Stimulated activated naive CD8-positive, alpha-beta T cell treated with anti-CD3 and anti-CD28 coated beads, Interleukin-15, Interleukin-2, amounts not matched to agents 100 U/mL and 50 U/mL, for 24 hours (primary cell): ENCODE data around the gene CX3CL1.
"Not testable (repeated sequence)": the region's sequence is repeated elsewhere in the genome, so short reads cannot be mapped to it uniquely, and the experiment has no call there.

Experiments used
- ATAC-seq: fragments of 150-1000 bp; cut with Tn5 transposase; one replicate; pipeline ENCODE4 v1.10.0; 2021
- DNase-seq: peaks from one replicate; pipeline ENCODE4 v3.0.0; 2021

The CX3CL1 gene

GRCh38 chr16:57382535-57383275 lies 10.4 kb downstream of the CX3CL1 start:
- no peak for ATAC-seq

GRCh38 chr16:57383276-57384247 lies 11.3 kb downstream of the CX3CL1 start:
- DNase-seq (no peak), ATAC-seq (peak; percentile 5)

More at GRCh38 chr16:57382535-57383275, 10.4 kb downstream of the CX3CL1 start:
- DNase-seq = no peak

DNA sequence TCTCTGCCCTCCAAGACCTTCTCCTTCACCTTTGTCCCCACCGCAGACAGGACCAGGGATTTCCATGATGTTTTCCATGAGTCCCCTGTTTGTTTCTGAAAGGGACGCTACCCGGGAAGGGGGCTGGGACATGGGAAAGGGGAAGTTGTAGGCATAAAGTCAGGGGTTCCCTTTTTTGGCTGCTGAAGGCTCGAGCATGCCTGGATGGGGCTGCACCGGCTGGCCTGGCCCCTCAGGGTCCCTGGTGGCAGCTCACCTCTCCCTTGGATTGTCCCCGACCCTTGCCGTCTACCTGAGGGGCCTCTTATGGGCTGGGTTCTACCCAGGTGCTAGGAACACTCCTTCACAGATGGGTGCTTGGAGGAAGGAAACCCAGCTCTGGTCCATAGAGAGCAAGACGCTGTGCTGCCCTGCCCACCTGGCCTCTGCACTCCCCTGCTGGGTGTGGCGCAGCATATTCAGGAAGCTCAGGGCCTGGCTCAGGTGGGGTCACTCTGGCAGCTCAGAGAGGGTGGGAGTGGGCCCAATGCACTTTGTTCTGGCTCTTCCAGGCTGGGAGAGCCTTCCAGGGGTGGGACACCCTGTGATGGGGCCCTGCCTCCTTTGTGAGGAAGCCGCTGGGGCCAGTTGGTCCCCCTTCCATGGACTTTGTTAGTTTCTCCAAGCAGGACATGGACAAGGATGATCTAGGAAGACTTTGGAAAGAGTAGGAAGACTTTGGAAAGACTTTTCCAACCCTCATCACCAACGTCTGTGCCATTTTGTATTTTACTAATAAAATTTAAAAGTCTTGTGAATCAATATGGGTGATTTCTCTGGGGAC lies 12.2 kb downstream of the CX3CL1 start:
- no peak for ATAC-seq
- no peak for DNase-seq

DNA sequence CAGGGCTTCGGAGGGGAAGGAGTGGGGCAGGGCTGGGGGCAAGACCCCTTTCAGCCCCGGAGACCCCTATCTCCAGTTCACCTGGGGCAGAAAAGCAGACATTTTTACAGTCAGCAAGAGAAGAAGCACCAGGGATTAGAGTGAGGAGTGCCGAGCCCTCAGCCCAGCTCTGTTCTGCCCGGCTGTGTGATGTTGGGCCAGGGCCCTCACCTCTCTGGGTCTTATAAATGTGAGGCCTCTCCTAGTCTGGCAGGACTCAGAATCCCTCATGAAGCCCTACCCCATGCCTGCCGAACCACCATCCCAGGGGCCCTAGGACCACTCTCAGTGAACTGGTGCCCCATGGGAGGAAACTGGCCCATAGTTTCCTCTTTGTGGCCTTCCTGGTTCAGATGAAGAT lies 12.8 kb downstream of the CX3CL1 start:
- ATAC-seq = no peak
- no peak for DNase-seq

- ATAC-seq = no peak
- no peak for DNase-seq
These were observed 14.2 kb downstream of the CX3CL1 start for GRCh38 chr16:57386381-57386951.

GRCh38 chr16:57387598-57388354 lies 15.5 kb downstream of the CX3CL1 start:
- DNase-seq (no peak), ATAC-seq (no peak)

DNA sequence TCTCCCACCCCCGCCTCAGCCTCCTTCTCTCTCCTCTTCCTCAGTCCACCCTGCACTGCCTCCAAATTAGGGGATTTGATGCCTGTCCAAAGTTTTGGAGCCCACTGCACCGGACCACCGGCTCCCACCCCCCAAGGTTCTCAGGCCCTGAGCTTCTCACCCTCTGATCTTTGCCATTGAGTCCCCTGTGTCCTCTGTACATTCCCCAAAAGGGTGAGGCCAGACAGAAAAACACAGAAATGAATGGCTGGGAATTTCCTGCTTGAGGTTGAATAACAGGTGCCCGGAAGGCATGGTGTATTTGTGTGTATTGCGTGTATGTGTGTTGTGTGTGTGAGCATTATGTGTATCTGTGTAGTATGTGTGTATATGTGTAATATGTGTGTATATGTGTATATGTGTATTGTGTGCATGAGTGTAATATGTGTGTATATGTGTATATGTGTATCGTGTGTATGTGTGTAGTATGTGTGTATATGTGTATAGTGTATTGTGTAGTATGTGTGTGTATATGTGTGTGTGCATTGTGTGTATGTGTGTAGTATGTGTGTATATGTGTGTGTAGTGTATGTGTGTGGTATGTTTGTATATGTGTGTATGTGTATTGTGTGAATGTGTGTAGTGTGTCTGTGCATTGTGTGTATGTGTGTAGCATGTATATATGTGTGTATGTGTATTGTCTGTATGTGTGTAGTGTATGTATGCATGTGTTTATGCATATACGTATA lies 16.2 kb downstream of the CX3CL1 start:
- DNase-seq = no peak
- ATAC-seq = no peak

DNA sequence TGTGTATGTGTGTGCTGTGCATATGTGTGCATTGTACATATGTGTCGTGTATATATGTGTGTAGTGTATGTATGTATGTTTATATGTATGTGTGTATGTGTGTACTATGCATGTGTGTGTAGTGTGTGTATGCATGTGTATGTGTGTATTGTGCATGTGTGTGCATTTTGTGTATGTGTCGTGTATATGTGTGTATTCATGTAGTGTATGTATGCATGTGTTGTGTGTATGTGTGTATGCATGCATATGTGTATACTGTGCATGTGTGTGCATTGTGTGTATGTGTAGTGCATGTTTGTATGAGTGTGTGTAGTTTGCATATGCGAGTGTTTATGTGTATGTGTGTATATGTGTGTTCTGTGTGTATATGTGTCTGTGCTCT lies 16.8 kb downstream of the CX3CL1 start:
- no peak for ATAC-seq

DNA sequence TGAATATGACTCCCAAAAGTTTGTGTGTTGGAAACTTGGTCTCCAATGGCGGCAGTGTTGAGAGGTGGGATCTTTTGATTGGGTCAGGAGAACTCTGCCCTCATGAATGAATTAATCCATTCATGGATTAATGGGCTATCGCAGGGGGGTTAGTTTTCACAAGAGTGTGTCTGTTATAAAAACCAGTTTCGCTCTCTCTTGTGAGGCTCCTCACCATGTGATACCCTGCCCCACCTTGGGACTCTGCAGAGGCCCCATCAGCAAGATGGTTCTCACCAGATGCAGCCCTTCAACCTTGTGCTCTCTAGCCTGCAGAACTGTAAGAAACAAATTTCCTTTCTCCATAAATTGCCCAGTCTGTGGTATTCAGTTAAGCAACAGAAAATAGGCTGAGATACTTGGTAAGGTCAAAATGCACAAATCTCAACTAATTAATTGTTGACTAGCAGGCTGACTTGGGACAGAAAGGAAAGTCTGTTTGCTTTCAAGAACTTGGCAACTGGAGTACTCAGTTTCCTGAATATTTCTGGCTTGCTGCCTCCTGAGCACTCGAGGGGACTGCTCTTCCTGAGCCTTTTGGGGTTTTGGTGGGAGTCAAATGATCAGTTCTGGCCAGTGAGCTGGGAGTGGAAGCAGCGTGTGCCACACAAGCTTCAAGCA lies 18.5 kb downstream of the CX3CL1 start:
- ATAC-seq (no peak), DNase-seq (no peak)

More for the DNA sequence above, 16.8 kb downstream of the CX3CL1 start:
- no peak for DNase-seq

DNA sequence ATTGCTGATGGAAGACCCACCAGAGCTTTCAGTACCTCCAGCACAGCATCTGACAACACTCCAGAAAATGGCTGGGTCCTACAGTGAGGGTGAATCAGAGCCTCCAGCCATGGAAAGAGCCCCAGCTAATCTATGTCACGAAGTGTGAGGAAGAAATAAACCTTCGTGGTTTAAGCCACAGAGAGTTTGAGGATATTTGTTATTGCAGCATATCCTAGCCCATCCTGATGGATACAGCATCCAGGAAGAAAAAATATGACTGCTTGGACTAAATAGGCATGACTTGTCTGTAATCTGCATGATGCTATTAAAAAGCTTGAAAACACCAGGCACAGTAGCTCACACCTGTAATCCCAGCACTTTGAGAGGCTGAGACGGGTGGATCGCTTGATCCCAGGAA lies 19.0 kb downstream of the CX3CL1 start:
- DNase-seq (no peak), ATAC-seq (no peak)

DNA sequence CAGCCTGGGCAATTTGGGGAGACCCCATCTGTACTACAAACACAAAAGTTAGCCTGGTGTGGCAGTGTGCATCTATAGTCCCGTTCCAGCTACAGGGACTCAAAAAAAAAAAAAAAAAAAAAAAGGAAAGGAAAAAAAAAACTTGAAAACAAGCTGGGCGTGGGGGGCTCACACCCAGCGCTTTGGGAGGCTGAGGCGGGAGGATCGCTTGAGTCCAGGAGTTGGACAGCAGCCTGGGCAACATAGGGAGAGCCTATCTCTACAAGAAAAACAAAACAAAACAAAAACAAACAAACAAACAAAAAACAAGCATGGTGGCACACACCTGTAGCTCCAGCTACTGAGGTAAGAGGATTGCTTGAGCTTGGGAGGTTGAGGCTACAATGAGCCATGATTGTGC lies 19.4 kb downstream of the CX3CL1 start:
- ATAC-seq = no peak
- no peak for DNase-seq

DNA sequence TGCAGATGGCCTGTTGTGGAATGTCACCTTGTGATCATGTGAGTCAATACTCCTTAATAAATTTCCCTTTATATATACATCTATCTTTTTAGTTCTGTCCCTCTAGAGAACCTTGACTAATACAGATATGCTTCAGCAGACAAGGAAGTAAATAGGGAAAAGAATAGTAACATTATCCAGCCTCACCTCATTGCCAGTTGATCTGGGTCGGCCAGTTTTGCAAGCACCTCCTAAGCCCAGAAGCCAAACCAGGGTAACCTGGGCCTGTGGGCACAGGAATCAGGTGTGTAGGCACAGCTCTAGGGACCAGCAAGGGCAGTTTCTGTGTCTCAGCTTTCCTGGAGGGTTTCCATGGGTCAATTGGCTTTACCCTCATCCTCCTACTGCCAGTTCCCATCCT lies 20.4 kb downstream of the CX3CL1 start:
- no peak for ATAC-seq
- no peak for DNase-seq

DNA sequence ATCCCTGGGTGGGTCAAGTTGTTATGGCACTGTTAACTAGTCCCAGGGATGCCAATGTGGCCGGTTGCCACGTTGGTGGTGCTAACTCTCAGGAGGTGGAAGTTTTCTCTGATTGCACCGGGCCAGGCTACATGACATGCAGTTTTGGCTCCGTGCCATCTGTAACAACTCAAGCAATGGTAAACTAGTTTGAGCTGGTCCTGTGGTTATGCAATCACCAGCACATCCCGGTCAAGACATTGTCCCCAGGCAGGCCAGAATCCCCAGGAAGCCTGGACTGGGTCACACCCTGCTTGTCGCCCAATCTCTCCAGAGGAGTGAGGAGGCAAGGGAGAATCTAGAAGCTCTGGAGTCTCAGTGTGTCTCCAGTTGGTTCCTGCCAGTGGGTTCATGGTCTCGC lies 22.2 kb downstream of the CX3CL1 start:
- DNase-seq (no peak), ATAC-seq (no peak)

GRCh38 chr16:57395026-57395425 lies 22.7 kb downstream of the CX3CL1 start:
- ATAC-seq = no peak
- DNase-seq = no peak

GRCh38 chr16:57396786-57397185 lies 24.5 kb downstream of the CX3CL1 start:
- no peak for DNase-seq
- no peak for ATAC-seq

DNA sequence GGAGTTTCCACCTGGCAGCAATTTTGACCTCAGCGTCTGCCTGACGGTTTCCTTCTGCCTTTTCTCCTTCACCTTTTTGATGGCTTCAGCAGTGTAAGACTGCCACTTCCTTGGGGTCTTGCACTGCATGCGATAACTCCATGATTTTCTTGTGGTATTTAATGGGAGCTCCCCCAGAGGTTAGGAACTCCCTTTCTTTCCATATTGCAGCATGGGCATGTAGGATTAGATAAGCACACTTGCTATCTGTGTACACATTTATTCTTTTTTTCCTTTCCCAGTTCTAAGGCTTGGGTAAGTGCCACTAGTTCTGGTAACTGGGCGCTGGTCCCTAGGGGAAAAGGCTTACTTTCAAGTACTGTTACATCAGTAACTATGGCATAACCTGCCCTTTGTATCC lies 25.2 kb downstream of the CX3CL1 start:
- not testable (repeated sequence) for DNase-seq, ATAC-seq

GRCh38 chr16:57401943-57402640 lies 29.8 kb downstream of the CX3CL1 start:
- DNase-seq (no peak), ATAC-seq (no peak)

DNA sequence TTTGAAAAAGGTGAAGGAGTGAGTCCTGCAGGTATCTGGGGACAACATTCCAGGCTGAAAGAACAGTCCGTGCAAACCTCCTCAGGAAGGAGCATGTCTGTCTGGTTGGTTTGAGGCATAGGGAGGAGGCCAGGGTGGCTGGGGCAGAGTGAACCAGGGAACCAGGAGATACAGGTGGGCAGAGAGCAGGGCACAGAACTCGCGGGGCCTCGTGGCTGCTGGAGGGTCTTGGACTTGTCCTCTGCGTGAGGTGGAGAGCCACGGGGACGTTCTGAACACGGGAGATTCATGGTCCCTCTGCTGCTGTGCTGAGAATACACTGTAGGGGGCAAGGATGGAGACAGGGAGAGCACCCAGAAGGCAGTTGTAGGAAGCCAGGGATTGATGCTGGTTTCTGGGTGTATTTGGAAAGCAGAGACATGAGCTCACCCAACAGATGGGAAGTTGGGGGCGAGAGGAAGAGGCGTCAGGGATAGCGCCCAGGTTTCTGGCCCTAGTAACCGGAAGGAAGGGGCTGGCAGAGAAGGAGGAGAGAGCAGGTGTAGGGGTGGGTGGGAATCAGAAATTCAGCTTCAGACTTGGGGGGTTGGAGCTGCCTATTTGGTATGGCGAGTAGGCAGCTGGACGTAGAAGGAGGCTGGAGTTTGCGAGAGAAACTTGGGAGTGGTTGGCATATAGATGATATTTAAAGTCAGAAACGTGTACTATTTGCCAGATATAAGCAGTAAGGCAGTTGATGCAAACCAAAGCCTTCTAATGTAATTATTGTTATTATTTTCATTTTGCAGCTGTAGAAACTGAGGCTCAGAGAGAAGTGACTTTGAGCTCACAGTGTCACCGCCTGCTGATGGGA lies 31.9 kb downstream of the CX3CL1 start, which contains the start of gene CCL17:
Gene CCL17, plus strand, starts transcription at position 803 of the 853 bp plus-strand sequence. CDS start 9,166 bp downstream, outside the sequence.
- DNase-seq (no peak), ATAC-seq (no peak)
